Psoas muscle (tissue), 8 donors: ENCODE results near the gene IGSF8. TPM values are rescaled to one million over a fixed set of nuclear protein-coding genes. Genes with fewer than 3 reads are reported as not detected.

ENCODE experiments used
- ATAC-seq, 4 donors: fragments of 200-7000 bp; cut with Tn5 transposase; one replicate each; pipeline ENCODE4 v1.9.1; 2020; ENCODE audit warnings: moderate library complexity in 3 of 4, mild to moderate bottlenecking in 2 of 4
- DNase-seq, 2 donors: peaks; one replicate each; pipeline ENCODE4 v3.0.0-alpha.2; 2020
- H3K27ac ChIP-seq: fragments of 200-600 bp; one replicate; pipeline ENCODE4 v1.8.0; 2022
- H3K27me3 ChIP-seq, 3 donors: fragments of 200-600 bp in 1 of 3; one replicate each; pipeline versions ENCODE4 v1.6.1 to v1.8.0; 2013 to 2022; ENCODE audit warnings: low read length in 2 of 3, mild to moderate bottlenecking in 2 of 3, moderate library complexity in 1 of 3; ENCODE audit not compliant: insufficient read depth in 3 of 3
- H3K36me3 ChIP-seq, 2 donors: fragments of 200-600 bp in 1 of 2; one replicate each; pipeline versions ENCODE4 v1.6.1 to v1.8.0; 2013 to 2022; ENCODE audit warnings: low read depth in 1 of 2, mild to moderate bottlenecking in 1 of 2, moderate library complexity in 1 of 2; ENCODE audit not compliant: insufficient read depth in 1 of 2
- H3K4me1 ChIP-seq: fragments of 200-600 bp; one replicate; pipeline ENCODE4 v1.8.0; 2022
- H3K4me3 ChIP-seq: fragments of 200-600 bp; one replicate; pipeline ENCODE4 v1.8.0; 2022; ENCODE audit warnings: mild to moderate bottlenecking
- H3K9me3 ChIP-seq: fragments of 200-600 bp; one replicate; pipeline ENCODE4 v1.8.0; 2022
- CTCF ChIP-seq: fragments of 200-600 bp; IDR thresholded peaks from one replicate; pipeline ENCODE4 v1.8.0; 2022; ENCODE audit warnings: antibody characterized with exemption
- WGBS, 3 donors: extraction: QIAGEN DNeasy Blood & Tissue Kit; methylation state at CpG; one replicate each; pipeline versions ENCODE4 v1.1.6 to v1.1.7; 2013; 5-methylcytosine and 5-hydroxymethylcytosine counted together
- intact Hi-C, 2 donors: fragments of 100-400 bp; cut with DNase I; formaldehyde crosslinking; loops; one replicate each; pipeline versions ENCODE4 v1.11.0 to v1.14.2; 2022
- polyA plus RNA-seq, 3 donors: library from polyadenylated mRNA; stranded (reverse); fragments of 200-250 nt; gene quantifications; one replicate each; pipeline ENCODE4 v1.2.3, GENCODE V29; 2013
- total RNA-seq, 4 donors: library from RNA; stranded (reverse); fragmentation: NEBNext Ultra II Directional in 2 of 4; extraction: Animal tissue kit (Norgen Biotek cat#: 25700) in 2 of 4; gene quantifications; one replicate each; pipeline versions ENCODE4 v1.2.1 to v1.2.4, GENCODE V29; 2021 to 2023
- donor health status: healthy with polysubstance abuse.
- donor health status: DM: no; HTN: no; CAD: no; lungs with moderate emphysema.
- donor health status: Bipolar disorder and iron deficiency.
- donor health status: healthy.
- donor health status: DM: yes; HTN: yes; CAD: no.
- donor health status: DM: no; HTN: no; CAD: no.
- donor health status: DM: no; HTN: no; CAD: no.
- donor health status: DM: yes; HTN: yes; CAD: no.

The IGSF8 gene
- total and polyA plus RNA-seq, 7 donors = 4.3 to 8.6 (median 6.4) TPM

- DNase-seq = no peak
- TF ChIP-seq CTCF = no peak
- H3K9me3 ChIP-seq = no peaks in the 10 kb centered on the region
- no peak overlapping the region for H3K4me3 ChIP-seq
- H3K36me3 ChIP-seq = peaks cover 0 to 95% of the 10 kb centered on the region in 2 donors
- intact Hi-C loops = no loop called here
- H3K4me1 ChIP-seq = peaks cover 55% of the 10 kb centered on the region
- no peaks in the 10 kb centered on the region for H3K27me3 ChIP-seq
- peak overlapping the region; percentile 75 for H3K27ac ChIP-seq
- peak in 1 of 4 donors; percentile 2 for ATAC-seq
- 53 to 85% (median 66%) methylated on average over 22 of the region's 22 CpGs for WGBS, 3 donors
Measured at GRCh38 chr1:160136121-160136925, 37.9 kb upstream of the IGSF8 start.

GRCh38 chr1:160134791-160135572, 36.6 kb upstream of the IGSF8 start:
- no peaks in the 10 kb centered on the region for H3K27me3 ChIP-seq
- intact Hi-C loops = no loop called here
- H3K27ac ChIP-seq = peak overlapping the region; percentile 75
- no peak for TF ChIP-seq CTCF
- no peaks in the 10 kb centered on the region for H3K9me3 ChIP-seq
- peaks cover 68% of the 10 kb centered on the region for H3K4me1 ChIP-seq
- H3K36me3 ChIP-seq = peaks cover 0 to 95% of the 10 kb centered on the region in 2 donors
- WGBS, 3 donors = 50 to 67% (median 50%) methylated on average over 17 to 20 of the region's 20 CpGs
- DNase-seq (no peak), ATAC-seq (no peak)
- H3K4me3 ChIP-seq = no peak overlapping the region

- WGBS, 3 donors = 51 to 62% (median 53%) methylated on average over 9 of the region's 9 CpGs
Measured at GRCh38 chr1:160133990-160134770, 35.8 kb upstream of the IGSF8 start.

More at GRCh38 chr1:160133990-160134770, 35.8 kb upstream of the IGSF8 start:
- H3K27me3 ChIP-seq = no peaks in the 10 kb centered on the region
- intact Hi-C loops = no loop called here
- peaks cover 76% of the 10 kb centered on the region for H3K4me1 ChIP-seq
- H3K9me3 ChIP-seq = no peaks in the 10 kb centered on the region
- peaks cover 0 to 95% of the 10 kb centered on the region in 2 donors for H3K36me3 ChIP-seq
- no peak for DNase-seq
- no peak for TF ChIP-seq CTCF
- peak overlapping the region; percentile 98 for H3K27ac ChIP-seq
- ATAC-seq = no peak
- H3K4me3 ChIP-seq = no peak overlapping the region
